ENCODE results near the gene SMIM3.

DNA sequence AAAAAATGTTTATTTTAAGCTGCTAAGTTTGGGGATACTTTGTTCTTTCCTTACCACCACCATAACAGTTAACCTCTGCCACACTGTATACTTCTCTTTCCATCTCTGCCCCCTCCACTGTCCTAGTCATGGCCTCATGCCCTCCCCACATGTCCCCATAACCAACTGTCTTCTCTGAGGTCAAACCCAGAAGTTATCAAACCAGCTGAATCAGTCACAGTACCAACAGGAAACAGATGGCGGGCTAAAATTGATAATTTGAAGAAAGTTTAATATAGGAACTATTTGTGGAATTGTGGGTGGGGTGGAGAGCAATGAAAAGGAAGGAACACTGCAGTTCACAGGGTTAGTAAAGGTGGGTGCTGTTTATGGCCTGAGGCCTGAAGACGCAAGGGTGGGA lies 14.0 kb upstream of the SMIM3 start:
- TF ChIP-seq, protein P1, sequence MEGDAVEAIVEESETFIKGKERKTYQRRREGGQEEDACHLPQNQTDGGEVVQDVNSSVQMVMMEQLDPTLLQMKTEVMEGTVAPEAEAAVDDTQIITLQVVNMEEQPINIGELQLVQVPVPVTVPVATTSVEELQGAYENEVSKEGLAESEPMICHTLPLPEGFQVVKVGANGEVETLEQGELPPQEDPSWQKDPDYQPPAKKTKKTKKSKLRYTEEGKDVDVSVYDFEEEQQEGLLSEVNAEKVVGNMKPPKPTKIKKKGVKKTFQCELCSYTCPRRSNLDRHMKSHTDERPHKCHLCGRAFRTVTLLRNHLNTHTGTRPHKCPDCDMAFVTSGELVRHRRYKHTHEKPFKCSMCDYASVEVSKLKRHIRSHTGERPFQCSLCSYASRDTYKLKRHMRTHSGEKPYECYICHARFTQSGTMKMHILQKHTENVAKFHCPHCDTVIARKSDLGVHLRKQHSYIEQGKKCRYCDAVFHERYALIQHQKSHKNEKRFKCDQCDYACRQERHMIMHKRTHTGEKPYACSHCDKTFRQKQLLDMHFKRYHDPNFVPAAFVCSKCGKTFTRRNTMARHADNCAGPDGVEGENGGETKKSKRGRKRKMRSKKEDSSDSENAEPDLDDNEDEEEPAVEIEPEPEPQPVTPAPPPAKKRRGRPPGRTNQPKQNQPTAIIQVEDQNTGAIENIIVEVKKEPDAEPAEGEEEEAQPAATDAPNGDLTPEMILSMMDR (IDR thresholded peaks at IDR 0.05; ENCODE audit: poor library complexity) = no peak
- TF ChIP-seq EZH2 (IDR thresholded peaks at IDR 0.05; ENCODE audit: borderline replicate concordance) (no peak), EZH2phosphoT487 (IDR thresholded peaks at IDR 0.05; ENCODE audit: low read depth, severe bottlenecking, unreplicated experiment) (no peak)

Data from hepatocyte (in vitro differentiated cells).